ENCODE measurements around the gene SLC35G6. TPM values are rescaled to one million over a fixed set of nuclear protein-coding genes. Genes with fewer than 3 reads are reported as not detected.

Gene SLC35G6
- total RNA-seq, 1 donor = not detected

DNA sequence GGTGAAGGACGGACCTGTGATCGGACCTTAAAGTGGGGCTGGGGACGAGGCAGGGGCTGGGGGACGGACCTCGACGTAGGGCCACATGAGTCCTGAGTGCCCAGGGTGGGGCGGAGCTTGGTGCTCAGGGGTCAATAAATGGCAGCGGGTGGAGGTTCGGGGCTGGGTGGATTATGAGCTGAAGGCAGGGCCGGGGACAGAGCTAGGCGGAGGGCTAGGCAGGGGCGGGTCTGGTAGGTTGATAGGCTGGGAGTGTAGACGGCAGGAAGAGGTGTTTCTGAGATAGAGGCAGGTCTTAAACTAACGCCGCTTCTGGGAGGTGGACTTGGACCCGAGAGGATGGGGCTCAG, 35.7 kb upstream of the SLC35G6 start:
- no peak for DNase-seq (ENCODE audit: insufficient read length, low spot score, missing footprints)
- no peaks in the 10 kb centered on the region for H3K9me3 ChIP-seq (ENCODE audit: low read depth, low read length)
- no peaks in the 10 kb centered on the region for H3K79me2 ChIP-seq (ENCODE audit: insufficient read depth, low read length)
- no peaks in the 10 kb centered on the region for H4K20me1 ChIP-seq (ENCODE audit: insufficient read depth, low read length)
- TF ChIP-seq, protein P1, sequence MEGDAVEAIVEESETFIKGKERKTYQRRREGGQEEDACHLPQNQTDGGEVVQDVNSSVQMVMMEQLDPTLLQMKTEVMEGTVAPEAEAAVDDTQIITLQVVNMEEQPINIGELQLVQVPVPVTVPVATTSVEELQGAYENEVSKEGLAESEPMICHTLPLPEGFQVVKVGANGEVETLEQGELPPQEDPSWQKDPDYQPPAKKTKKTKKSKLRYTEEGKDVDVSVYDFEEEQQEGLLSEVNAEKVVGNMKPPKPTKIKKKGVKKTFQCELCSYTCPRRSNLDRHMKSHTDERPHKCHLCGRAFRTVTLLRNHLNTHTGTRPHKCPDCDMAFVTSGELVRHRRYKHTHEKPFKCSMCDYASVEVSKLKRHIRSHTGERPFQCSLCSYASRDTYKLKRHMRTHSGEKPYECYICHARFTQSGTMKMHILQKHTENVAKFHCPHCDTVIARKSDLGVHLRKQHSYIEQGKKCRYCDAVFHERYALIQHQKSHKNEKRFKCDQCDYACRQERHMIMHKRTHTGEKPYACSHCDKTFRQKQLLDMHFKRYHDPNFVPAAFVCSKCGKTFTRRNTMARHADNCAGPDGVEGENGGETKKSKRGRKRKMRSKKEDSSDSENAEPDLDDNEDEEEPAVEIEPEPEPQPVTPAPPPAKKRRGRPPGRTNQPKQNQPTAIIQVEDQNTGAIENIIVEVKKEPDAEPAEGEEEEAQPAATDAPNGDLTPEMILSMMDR (IDR thresholded peaks at IDR 0.05; ENCODE audit: extremely low read depth, low read depth, low read length) = no peak
- H3K27ac ChIP-seq (ENCODE audit: low read depth, low read length) = no peak overlapping the region
- no peaks in the 10 kb centered on the region for H3K36me3 ChIP-seq (ENCODE audit: insufficient read depth, low read length)
- peaks cover 17% of the 10 kb centered on the region for H3K4me1 ChIP-seq (ENCODE audit: insufficient read depth, low read length)
- peak overlapping the region; percentile 77 for H3K4me2 ChIP-seq (ENCODE audit: insufficient read depth, low read length)
- peak overlapping the region; percentile 64 for H3K4me3 ChIP-seq (ENCODE audit: insufficient read depth, low read length)
- H2AFZ ChIP-seq (ENCODE audit: low read length) = peak overlapping the region; percentile 68
- peaks cover 33% of the 10 kb centered on the region for H3K27me3 ChIP-seq (ENCODE audit: insufficient read depth, low read length)

DNA sequence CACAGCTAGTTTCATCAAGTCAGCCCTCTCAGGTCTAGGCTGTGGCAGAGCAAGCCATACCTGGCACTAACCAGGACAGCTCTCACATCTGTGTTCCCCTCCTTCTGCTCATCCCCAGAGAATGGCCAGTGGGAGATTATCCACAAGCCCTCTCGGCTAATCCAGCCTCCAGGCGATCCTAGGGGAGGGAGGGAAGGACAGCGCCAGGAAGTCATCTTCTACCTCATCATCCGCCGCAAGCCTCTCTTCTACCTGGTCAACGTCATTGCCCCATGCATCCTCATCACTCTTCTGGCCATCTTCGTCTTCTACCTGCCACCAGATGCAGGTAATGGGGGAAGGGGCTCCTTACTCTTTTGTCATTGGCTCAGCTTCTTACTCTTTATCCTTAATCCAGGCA, 32.8 kb upstream of the SLC35G6 start:
- Histone ChIP-seq H2AFZ (ENCODE audit: low read length) (no peak overlapping the region), H3K27me3 (ENCODE audit: insufficient read depth, low read length) (peaks cover 29% of the 10 kb centered on the region), H3K9me3 (ENCODE audit: low read depth, low read length) (no peaks in the 10 kb centered on the region), H3K79me2 (ENCODE audit: insufficient read depth, low read length) (no peaks in the 10 kb centered on the region), H3K4me2 (ENCODE audit: insufficient read depth, low read length) (no peak overlapping the region), H3K4me3 (ENCODE audit: insufficient read depth, low read length) (no peak overlapping the region), H3K36me3 (ENCODE audit: insufficient read depth, low read length) (no peaks in the 10 kb centered on the region), H4K20me1 (ENCODE audit: insufficient read depth, low read length) (no peaks in the 10 kb centered on the region), H3K4me1 (ENCODE audit: insufficient read depth, low read length) (peaks cover 14% of the 10 kb centered on the region), H3K27ac (ENCODE audit: low read depth, low read length) (no peak overlapping the region)
- DNase-seq (ENCODE audit: insufficient read length, low spot score, missing footprints) = peak; percentile 67
- TF ChIP-seq, protein P1 (IDR thresholded peaks at IDR 0.05; ENCODE audit: extremely low read depth, low read depth, low read length) = no peak

DNA sequence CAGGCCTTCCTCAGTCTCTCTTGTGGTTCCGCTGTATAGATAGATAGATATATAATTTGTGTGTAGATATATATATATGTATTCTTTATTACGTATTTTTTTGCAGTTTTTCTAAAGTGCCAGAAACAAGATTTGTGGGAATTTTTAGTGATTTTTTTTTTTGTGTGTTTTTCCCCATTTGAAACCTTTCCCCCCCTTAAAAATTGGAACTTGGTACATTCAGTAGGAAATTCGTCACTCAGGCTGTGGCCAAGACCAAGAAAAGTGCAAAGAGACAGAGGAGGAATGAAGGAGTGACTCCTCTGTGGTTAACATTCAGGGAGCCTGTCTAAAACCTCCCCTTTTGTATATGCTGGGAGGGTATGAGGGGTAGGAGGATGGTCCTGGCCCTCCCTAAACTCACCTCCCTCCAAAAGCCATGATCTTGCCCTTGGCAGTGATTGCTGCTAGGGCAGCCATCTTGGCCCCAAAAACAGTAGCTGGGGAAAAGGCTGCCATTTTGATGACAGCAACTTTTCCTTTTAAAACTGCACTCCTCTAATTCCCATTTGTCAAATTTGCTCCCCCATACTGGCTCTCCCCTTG, 21.2 kb upstream of the SLC35G6 start:
- H3K4me2 ChIP-seq (ENCODE audit: insufficient read depth, low read length) = no peak overlapping the region
- no peak overlapping the region for H3K27ac ChIP-seq (ENCODE audit: low read depth, low read length)
- TF ChIP-seq, protein P1 (IDR thresholded peaks at IDR 0.05; ENCODE audit: extremely low read depth, low read depth, low read length) = no peak
- H4K20me1 ChIP-seq (ENCODE audit: insufficient read depth, low read length) = peaks cover 4% of the 10 kb centered on the region
- peaks cover 4% of the 10 kb centered on the region for H3K79me2 ChIP-seq (ENCODE audit: insufficient read depth, low read length)
- H3K36me3 ChIP-seq (ENCODE audit: insufficient read depth, low read length) = peaks cover 19% of the 10 kb centered on the region
- H3K4me1 ChIP-seq (ENCODE audit: insufficient read depth, low read length) = no peaks in the 10 kb centered on the region
- H3K4me3 ChIP-seq (ENCODE audit: insufficient read depth, low read length) = no peak overlapping the region
- no peak overlapping the region for H2AFZ ChIP-seq (ENCODE audit: low read length)
- peak; percentile 86 for DNase-seq (ENCODE audit: insufficient read length, low spot score, missing footprints)
- no peaks in the 10 kb centered on the region for H3K9me3 ChIP-seq (ENCODE audit: low read depth, low read length)
- no peaks in the 10 kb centered on the region for H3K27me3 ChIP-seq (ENCODE audit: insufficient read depth, low read length)

DNA sequence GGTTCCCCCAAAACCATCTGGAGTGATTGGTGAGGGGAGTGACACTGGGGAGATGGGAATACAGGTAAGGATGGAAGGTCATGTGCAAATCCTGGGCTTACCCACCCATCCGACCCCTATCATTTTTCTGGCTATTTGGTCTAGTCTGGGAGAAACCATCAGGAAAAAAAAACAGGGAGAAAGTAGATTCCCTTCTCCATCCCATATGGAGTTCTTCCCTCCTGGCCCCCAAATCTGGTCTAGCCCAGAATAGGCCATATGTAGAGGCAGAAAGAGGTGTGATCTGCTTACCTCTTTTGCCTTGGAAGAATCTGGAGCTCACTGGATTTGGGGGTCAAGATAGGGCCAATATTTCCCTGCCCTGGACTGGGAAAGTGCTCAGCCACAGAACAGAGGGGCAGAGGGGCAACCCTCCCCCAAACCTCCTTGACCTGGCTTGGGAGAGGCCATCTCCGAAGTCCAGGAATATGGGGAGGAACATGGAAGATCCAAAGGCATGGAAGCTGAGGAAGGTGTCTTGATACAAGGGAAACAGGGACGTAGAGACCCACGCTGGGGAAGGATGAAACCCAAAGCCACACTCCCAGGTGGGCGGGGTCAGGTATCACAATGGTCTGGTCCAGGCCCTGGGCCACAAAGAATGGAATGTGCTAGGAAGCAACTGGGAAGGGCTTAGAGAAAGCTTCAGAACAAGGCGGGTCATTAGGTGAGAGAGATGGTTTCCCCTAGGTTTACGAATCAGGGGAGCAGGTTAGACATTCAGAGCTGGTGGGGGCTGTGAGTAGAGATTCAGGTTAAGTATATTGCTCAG, 20.2 kb upstream of the SLC35G6 start:
- Histone ChIP-seq H3K27ac (ENCODE audit: low read depth, low read length) (no peak overlapping the region), H3K4me1 (ENCODE audit: insufficient read depth, low read length) (no peaks in the 10 kb centered on the region), H2AFZ (ENCODE audit: low read length) (no peak overlapping the region), H3K27me3 (ENCODE audit: insufficient read depth, low read length) (no peaks in the 10 kb centered on the region), H4K20me1 (ENCODE audit: insufficient read depth, low read length) (peaks cover 8% of the 10 kb centered on the region), H3K4me3 (ENCODE audit: insufficient read depth, low read length) (no peak overlapping the region), H3K79me2 (ENCODE audit: insufficient read depth, low read length) (peaks cover 11% of the 10 kb centered on the region), H3K36me3 (ENCODE audit: insufficient read depth, low read length) (peaks cover 23% of the 10 kb centered on the region), H3K4me2 (ENCODE audit: insufficient read depth, low read length) (no peak overlapping the region), H3K9me3 (ENCODE audit: low read depth, low read length) (no peaks in the 10 kb centered on the region)
- peak; percentile 58 for DNase-seq (ENCODE audit: insufficient read length, low spot score, missing footprints)
- TF ChIP-seq, protein P1 (IDR thresholded peaks at IDR 0.05; ENCODE audit: extremely low read depth, low read depth, low read length) = no peak

Measured in osteoblast (primary cell).